GM10266 (cell line): ENCODE results near the gene MAD1L1.

Experiments used
- DNase-seq: peaks from one replicate; pipeline ENCODE4 v3.0.0; 2012; ENCODE audit errors: extremely low spot score
- CTCF ChIP-seq: IDR thresholded peaks from 2 replicates; pipeline ENCODE4 v1.5.1; 2012; ENCODE audit warnings: mild to moderate bottlenecking, low read depth; ENCODE audit not compliant: control insufficient read depth, insufficient read depth; ENCODE audit errors: missing control alignments

Gene MAD1L1

GRCh38 chr7:2227699-2228098 lies 5.0 kb downstream of the MAD1L1 start:
- TF ChIP-seq CTCF: no peak
- no peak for DNase-seq

- DNase-seq: no peak
- TF ChIP-seq CTCF: no peak
These were observed 6.9 kb downstream of the MAD1L1 start for GRCh38 chr7:2225830-2226229.

GRCh38 chr7:2225336-2225735 lies 7.4 kb downstream of the MAD1L1 start:
- TF ChIP-seq CTCF: no peak
- no peak for DNase-seq

GRCh38 chr7:2224934-2225333 lies 7.8 kb downstream of the MAD1L1 start:
- DNase-seq: no peak
- TF ChIP-seq CTCF: no peak

- no peak for TF ChIP-seq CTCF
- DNase-seq: no peak
These were observed 8.2 kb downstream of the MAD1L1 start for GRCh38 chr7:2224491-2224928.

- DNase-seq: no peak
- TF ChIP-seq CTCF: no peak
These were observed 9.4 kb downstream of the MAD1L1 start for GRCh38 chr7:2223321-2223720.

- no peak for TF ChIP-seq CTCF
- DNase-seq: no peak
These were observed 10.2 kb downstream of the MAD1L1 start for GRCh38 chr7:2222516-2222915.
